ENCODE measurements around the gene FBXO24.

FBXO24 gene

GRCh38 chr7:100623951-100624824 is 38.1 kb downstream of the FBXO24 start:
- H3K9ac ChIP-seq (ENCODE audit: low read depth, low read length): no peak overlapping the region
- H3K9me3 ChIP-seq (ENCODE audit: control insufficient read depth, insufficient read depth, low read length): no peaks in the 10 kb centered on the region
- no peaks in the 10 kb centered on the region for H3K36me3 ChIP-seq (ENCODE audit: insufficient read depth, low read length)
- H3K4me1 ChIP-seq (ENCODE audit: insufficient read depth, low read length): peaks cover 4% of the 10 kb centered on the region; the same call in 1 of the 2 replicates

GRCh38 chr7:100626055-100626454 is 39.9 kb downstream of the FBXO24 start:
- Histone ChIP-seq H3K4me1 (ENCODE audit: insufficient read depth, low read length) (peaks cover 4% of the 10 kb centered on the region; the same call in 1 of the 2 replicates), H3K9me3 (ENCODE audit: control insufficient read depth, insufficient read depth, low read length) (no peaks in the 10 kb centered on the region), H3K36me3 (ENCODE audit: insufficient read depth, low read length) (no peaks in the 10 kb centered on the region), H3K9ac (ENCODE audit: low read depth, low read length) (peak overlapping the region; percentile 25; the same call in 1 of the 2 replicates)

- Histone ChIP-seq H3K4me1 (ENCODE audit: insufficient read depth, low read length) (peaks cover 4% of the 10 kb centered on the region; the same call in 1 of the 2 replicates), H3K9ac (ENCODE audit: low read depth, low read length) (peak overlapping the region; percentile 54)
These were observed 40.6 kb downstream of the FBXO24 start for GRCh38 chr7:100626530-100627237.

GRCh38 chr7:100627238-100627549 is 41.1 kb downstream of the FBXO24 start:
- Histone ChIP-seq H3K4me1 (ENCODE audit: insufficient read depth, low read length) (peaks cover 4% of the 10 kb centered on the region; the same call in 1 of the 2 replicates), H3K9ac (ENCODE audit: low read depth, low read length) (peak overlapping the region; percentile 54; the same call in 1 of the 2 replicates), H3K36me3 (ENCODE audit: insufficient read depth, low read length) (no peaks in the 10 kb centered on the region), H3K9me3 (ENCODE audit: control insufficient read depth, insufficient read depth, low read length) (no peaks in the 10 kb centered on the region)

More at GRCh38 chr7:100626530-100627237, 40.6 kb downstream of the FBXO24 start:
- Histone ChIP-seq H3K36me3 (ENCODE audit: insufficient read depth, low read length) (no peaks in the 10 kb centered on the region), H3K9me3 (ENCODE audit: control insufficient read depth, insufficient read depth, low read length) (no peaks in the 10 kb centered on the region)

GRCh38 chr7:100629117-100629716 is 43.1 kb downstream of the FBXO24 start:
- Histone ChIP-seq H3K9me3 (ENCODE audit: control insufficient read depth, insufficient read depth, low read length) (no peaks in the 10 kb centered on the region), H3K4me1 (ENCODE audit: insufficient read depth, low read length) (peaks cover 4% of the 10 kb centered on the region; the same call in 1 of the 2 replicates), H3K36me3 (ENCODE audit: insufficient read depth, low read length) (no peaks in the 10 kb centered on the region), H3K9ac (ENCODE audit: low read depth, low read length) (no peak overlapping the region)

- Histone ChIP-seq H3K9me3 (ENCODE audit: control insufficient read depth, insufficient read depth, low read length) (no peaks in the 10 kb centered on the region), H3K9ac (ENCODE audit: low read depth, low read length) (no peak overlapping the region), H3K4me1 (ENCODE audit: insufficient read depth, low read length) (peaks cover 4% of the 10 kb centered on the region; the same call in 1 of the 2 replicates), H3K36me3 (ENCODE audit: insufficient read depth, low read length) (no peaks in the 10 kb centered on the region)
These were observed 43.9 kb downstream of the FBXO24 start for GRCh38 chr7:100630066-100630465.

- no peaks in the 10 kb centered on the region for H3K36me3 ChIP-seq (ENCODE audit: insufficient read depth, low read length)
- no peaks in the 10 kb centered on the region for H3K4me1 ChIP-seq (ENCODE audit: insufficient read depth, low read length)
- H3K9ac ChIP-seq (ENCODE audit: low read depth, low read length): peak overlapping the region; percentile 63
- H3K9me3 ChIP-seq (ENCODE audit: control insufficient read depth, insufficient read depth, low read length): no peaks in the 10 kb centered on the region
These were observed 47.0 kb downstream of the FBXO24 start for GRCh38 chr7:100632951-100633717.

- H3K4me1 ChIP-seq (ENCODE audit: insufficient read depth, low read length): peaks cover 18% of the 10 kb centered on the region; the same call in 1 of the 2 replicates
- no peaks in the 10 kb centered on the region for H3K9me3 ChIP-seq (ENCODE audit: control insufficient read depth, insufficient read depth, low read length)
- H3K36me3 ChIP-seq (ENCODE audit: insufficient read depth, low read length): no peaks in the 10 kb centered on the region
- H3K9ac ChIP-seq (ENCODE audit: low read depth, low read length): no peak overlapping the region
These were observed 53.9 kb downstream of the FBXO24 start for GRCh38 chr7:100639995-100640516.

GRCh38 chr7:100640517-100641440 is 54.7 kb downstream of the FBXO24 start:
- Histone ChIP-seq H3K4me1 (ENCODE audit: insufficient read depth, low read length) (peaks cover 18% of the 10 kb centered on the region; the same call in 1 of the 2 replicates), H3K36me3 (ENCODE audit: insufficient read depth, low read length) (no peaks in the 10 kb centered on the region), H3K9ac (ENCODE audit: low read depth, low read length) (no peak overlapping the region), H3K9me3 (ENCODE audit: control insufficient read depth, insufficient read depth, low read length) (no peaks in the 10 kb centered on the region)

- H3K9ac ChIP-seq (ENCODE audit: low read depth, low read length): no peak within 1 kb of the TSS
- H3K4me1 ChIP-seq (ENCODE audit: insufficient read depth, low read length): peaks cover 18% of the 10 kb centered on the region; the same call in 1 of the 2 replicates
- no peaks in the 10 kb centered on the region for H3K9me3 ChIP-seq (ENCODE audit: control insufficient read depth, insufficient read depth, low read length)
- no peaks in the 10 kb centered on the region for H3K36me3 ChIP-seq (ENCODE audit: insufficient read depth, low read length)
These were observed 55.3 kb downstream of the FBXO24 start, which contains the start of gene TFR2 for GRCh38 chr7:100641463-100641859. Gene TFR2, minus strand, starts transcription at chr7:100641552. Its CDS starts 43 bp downstream, at chr7:100641509.

GRCh38 chr7:100641860-100642533 is 55.9 kb downstream of the FBXO24 start:
- H3K4me1 ChIP-seq (ENCODE audit: insufficient read depth, low read length): peaks cover 18% of the 10 kb centered on the region; the same call in 1 of the 2 replicates
- H3K9ac ChIP-seq (ENCODE audit: low read depth, low read length): no peak overlapping the region
- no peaks in the 10 kb centered on the region for H3K9me3 ChIP-seq (ENCODE audit: control insufficient read depth, insufficient read depth, low read length)
- no peaks in the 10 kb centered on the region for H3K36me3 ChIP-seq (ENCODE audit: insufficient read depth, low read length)

GRCh38 chr7:100642534-100642907 is 56.4 kb downstream of the FBXO24 start:
- Histone ChIP-seq H3K9ac (ENCODE audit: low read depth, low read length) (no peak overlapping the region), H3K9me3 (ENCODE audit: control insufficient read depth, insufficient read depth, low read length) (no peaks in the 10 kb centered on the region), H3K4me1 (ENCODE audit: insufficient read depth, low read length) (peaks cover 20% of the 10 kb centered on the region; the same call in 1 of the 2 replicates), H3K36me3 (ENCODE audit: insufficient read depth, low read length) (no peaks in the 10 kb centered on the region)

Measured in ES-I3 (cell line).